Small intestine (tissue), 7 donors: ENCODE results near the gene NYAP1. TPM values are rescaled to one million over a fixed set of nuclear protein-coding genes. Genes with fewer than 3 reads are reported as not detected.

ENCODE experiments used
- DNase-seq, 2 donors: peaks; one replicate each; pipeline versions ENCODE4 v3.0.0 to v3.0.0-alpha.2; 2013
- FAIRE-seq: peaks from 2 replicates; lab custom pipeline; 2012; peaks lifted over from hg19 to GRCh38; lab: Jason Lieb, UNC
- H3K27ac ChIP-seq, 3 donors: one replicate each; pipeline ENCODE4 v1.5.1; 2013; ENCODE audit warnings: low read length in 2 of 3, mild to moderate bottlenecking in 2 of 3, control low read depth in 1 of 3, inconsistent platforms in 1 of 3, low read depth in 1 of 3, moderate library complexity in 1 of 3
- H3K27me3 ChIP-seq, 3 donors: one replicate each; pipeline ENCODE4 v1.6.1; 2013; ENCODE audit warnings: low read length in 3 of 3, inconsistent platforms in 1 of 3; ENCODE audit not compliant: control insufficient read depth in 3 of 3, insufficient read depth in 3 of 3
- H3K36me3 ChIP-seq, 3 donors: one replicate each; pipeline ENCODE4 v1.6.1; 2013; ENCODE audit warnings: low read length in 3 of 3, inconsistent platforms in 1 of 3, low read depth in 1 of 3, mild to moderate bottlenecking in 1 of 3, moderate library complexity in 1 of 3; ENCODE audit not compliant: control insufficient read depth in 3 of 3, insufficient read depth in 2 of 3
- H3K4me1 ChIP-seq, 3 donors: one replicate each; pipeline ENCODE4 v1.6.1; 2013; ENCODE audit warnings: low read length in 2 of 3, inconsistent platforms in 1 of 3, low read depth in 1 of 3, mild to moderate bottlenecking in 1 of 3, moderate library complexity in 1 of 3; ENCODE audit not compliant: control insufficient read depth in 3 of 3, insufficient read depth in 2 of 3
- H3K4me3 ChIP-seq, 3 donors: one replicate each; pipeline ENCODE4 v1.5.1; 2013; ENCODE audit warnings: low read length in 3 of 3, control low read depth in 1 of 3, inconsistent platforms in 1 of 3, low read depth in 1 of 3, mild to moderate bottlenecking in 1 of 3, moderate library complexity in 1 of 3
- H3K9me3 ChIP-seq, 2 donors: one replicate each; pipeline ENCODE4 v1.6.1; 2013; ENCODE audit warnings: low read depth in 1 of 2, low read length in 1 of 2; ENCODE audit not compliant: control insufficient read depth in 2 of 2, insufficient read depth in 1 of 2
- WGBS, 3 donors: extraction: QIAGEN DNeasy Blood & Tissue Kit; methylation state at CpG; one replicate each; pipeline ENCODE4 v1.1.7; 2013; 5-methylcytosine and 5-hydroxymethylcytosine counted together
- polyA plus RNA-seq, 4 donors: library from polyadenylated mRNA; stranded (reverse) in 3 of 4; unstranded in 1 of 4; fragments of 200-250 nt in 3 of 4; fragments of 120-200 nt in 1 of 4; gene quantifications; one replicate each; pipeline versions ENCODE4 v1.2.1 to v1.2.3, GENCODE V29; 2013
- donor health status: healthy with polysubstance abuse.
- donor health status: control.
- donor health status: control.
- donor health status: Bipolar disorder and iron deficiency.
- donor health status: healthy.

Gene NYAP1
- polyA plus RNA-seq, 4 donors = 1.1 to 2.3 TPM; not detected in 2

GRCh38 chr7:100475549-100475948 is 8.2 kb upstream of the NYAP1 start:
- H3K27me3 ChIP-seq = no peaks in the 10 kb centered on the region
- DNase-seq (peak in 1 of 2 donors; percentile 58), FAIRE-seq (no peak)
- WGBS, 3 donors = 42 to 62% (median 56%) methylated on average over 9 of the region's 9 CpGs
- peak overlapping the region in 1 of 3 donors; percentile 8 for H3K4me3 ChIP-seq
- H3K4me1 ChIP-seq = peaks cover 2 to 32% (median 19%) of the 10 kb centered on the region in 3 donors
- H3K27ac ChIP-seq = peak overlapping the region; percentile 2 to 19 (median 14)
- H3K36me3 ChIP-seq = peaks cover 3 to 62% (median 7%) of the 10 kb centered on the region in 3 donors
- no peaks in the 10 kb centered on the region for H3K9me3 ChIP-seq

DNA sequence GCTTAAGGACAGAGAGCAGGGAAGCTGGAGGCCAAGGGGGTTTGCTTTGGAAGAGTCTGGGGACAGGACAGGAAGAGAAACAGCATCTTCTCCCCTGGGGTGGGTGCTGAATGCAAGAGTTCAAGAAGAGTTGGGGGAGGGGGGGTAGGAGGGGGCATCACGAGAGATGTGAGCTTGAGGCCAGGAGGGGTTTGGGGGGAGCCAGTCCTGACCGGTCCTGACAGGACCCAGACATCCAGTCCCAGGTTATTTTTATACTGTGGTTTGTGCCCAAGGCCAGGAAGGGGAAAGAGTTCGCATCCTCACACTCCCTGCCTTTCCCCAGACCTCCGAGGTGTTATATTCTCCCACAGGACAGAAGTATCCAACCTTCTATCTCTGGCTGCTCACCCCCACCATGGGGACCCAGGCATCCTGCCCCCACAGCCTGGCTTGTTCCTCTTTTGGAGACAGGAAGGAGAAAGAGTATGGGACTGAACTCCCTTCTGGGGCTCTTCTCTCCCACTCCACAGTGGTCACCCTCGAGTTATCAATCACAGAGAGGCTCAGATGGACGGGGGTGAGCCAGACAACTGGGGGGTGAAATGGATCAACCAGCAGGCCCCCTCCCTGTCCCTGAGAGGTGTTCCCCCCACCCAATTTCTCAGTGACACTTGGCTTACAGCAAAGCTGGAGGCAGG is 7.5 kb upstream of the NYAP1 start:
- no peak for DNase-seq
- Histone ChIP-seq H3K36me3 (peaks cover 3 to 56% (median 7%) of the 10 kb centered on the region in 3 donors), H3K4me1 (peaks cover 2 to 32% (median 19%) of the 10 kb centered on the region in 3 donors), H3K27ac (peak overlapping the region in 2 of 3 donors; percentile 2 to 19), H3K9me3 (no peaks in the 10 kb centered on the region), H3K27me3 (no peaks in the 10 kb centered on the region), H3K4me3 (peak overlapping the region in 2 of 3 donors; percentile 92 to 96)
- WGBS, 3 donors = 25 to 52% (median 41%) methylated on average over 6 of the region's 6 CpGs
- no peak for FAIRE-seq

- Histone ChIP-seq H3K9me3 (no peaks in the 10 kb centered on the region), H3K4me1 (peaks cover 2 to 32% (median 19%) of the 10 kb centered on the region in 3 donors), H3K27me3 (no peaks in the 10 kb centered on the region), H3K27ac (peak overlapping the region in 1 of 3 donors; percentile 56), H3K36me3 (peaks cover under 1 to 47% (median 7%) of the 10 kb centered on the region in 3 donors), H3K4me3 (peak overlapping the region; percentile 92 to 99 (median 96))
- FAIRE-seq (no peak), DNase-seq (peak in 1 of 2 donors; percentile 63)
- 9 to 11% (median 9%) methylated on average over 25 to 30 of the region's 30 CpGs for WGBS, 3 donors
Measured at GRCh38 chr7:100476903-100477870, 6.5 kb upstream of the NYAP1 start.

DNA sequence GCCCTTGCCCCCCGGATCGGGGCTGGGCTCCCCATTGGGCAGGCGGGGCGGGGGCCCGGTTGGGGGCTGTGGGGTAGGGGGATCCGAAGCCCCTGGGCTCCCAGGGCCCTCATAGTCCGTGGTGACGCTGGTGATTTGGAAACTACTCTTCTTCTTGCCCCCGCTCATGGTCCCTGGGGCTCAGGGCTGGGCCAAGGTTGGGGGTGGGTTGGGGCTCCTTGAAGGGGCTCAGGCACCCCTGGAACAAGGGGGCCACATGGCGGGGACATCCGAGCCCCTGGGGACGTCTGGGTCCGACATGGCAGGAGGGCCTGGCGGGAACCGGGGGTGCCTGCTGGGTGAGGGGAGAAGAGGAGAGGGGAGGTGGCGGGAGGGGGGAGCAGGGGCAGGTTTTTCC is 5.9 kb upstream of the NYAP1 start:
- peaks cover 0 to 36% (median 16%) of the 10 kb centered on the region in 3 donors for H3K4me1 ChIP-seq
- DNase-seq (no peak), FAIRE-seq (no peak)
- H3K27ac ChIP-seq = peak overlapping the region in 2 of 3 donors; percentile 93 to 95
- no peaks in the 10 kb centered on the region for H3K9me3 ChIP-seq
- H3K36me3 ChIP-seq = peaks cover 0 to 40% (median 7%) of the 10 kb centered on the region in 3 donors
- H3K4me3 ChIP-seq = peak overlapping the region; percentile 92 to 99 (median 96)
- 0 to 1% (median 0%) methylated on average over 12 to 16 of the region's 16 CpGs for WGBS, 3 donors
- H3K27me3 ChIP-seq = no peaks in the 10 kb centered on the region

DNA sequence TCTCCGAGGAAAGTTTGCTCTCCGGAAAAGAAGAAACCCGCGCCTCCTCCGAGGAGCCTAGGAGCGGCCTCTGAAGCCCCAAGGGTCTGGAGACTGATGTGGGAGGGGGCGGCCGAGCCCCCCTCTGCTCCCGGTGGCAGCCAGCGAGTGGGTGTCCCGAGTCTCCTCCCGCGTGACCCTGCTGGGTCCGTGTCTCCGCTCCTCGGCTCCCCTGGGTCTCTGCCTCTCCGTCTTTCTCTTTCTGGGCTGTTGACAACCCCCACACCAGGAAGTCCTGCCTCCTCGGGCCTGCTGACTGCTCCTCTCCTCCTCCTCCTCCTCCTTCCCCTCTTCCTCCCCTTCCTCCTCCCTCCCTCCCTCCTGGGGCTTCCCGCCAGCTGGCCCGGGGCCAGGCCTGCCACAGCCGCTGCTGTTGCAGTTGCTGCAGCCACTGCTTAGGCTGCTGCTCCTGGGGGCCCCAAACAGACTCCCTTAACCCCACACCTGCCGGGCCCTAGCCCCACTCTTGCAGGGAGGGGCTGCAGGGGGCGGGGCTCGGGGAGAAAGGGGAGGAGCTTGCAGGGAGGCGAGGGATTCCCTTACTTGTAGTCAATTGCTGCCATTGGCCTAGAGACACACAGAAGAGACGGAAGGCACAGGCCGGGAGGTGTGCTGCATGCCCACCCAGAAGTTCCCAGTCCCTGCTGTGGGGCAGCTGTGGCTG is 4.6 kb upstream of the NYAP1 start, which contains the start of gene TSC22D4:
TSC22D4 (minus strand) TSS at position 257 of the 703 bp plus-strand sequence. CDS start 1,176 bp downstream, outside the sequence.
- FAIRE-seq = no peak
- Histone ChIP-seq H3K4me1 (peaks cover 0 to 34% (median 13%) of the 10 kb centered on the region in 3 donors), H3K4me3 (peak within 1 kb of the TSS; percentile 92 to 99 (median 96)), H3K27me3 (no peaks in the 10 kb centered on the region), H3K36me3 (peaks cover 0 to 30% (median 3%) of the 10 kb centered on the region in 3 donors), H3K9me3 (no peaks in the 10 kb centered on the region), H3K27ac (peak within 1 kb of the TSS; percentile 71 to 95 (median 93))
- 0 to 2% (median 2%) methylated on average over 17 to 27 of the region's 27 CpGs for whole genome bisulfite sequencing, 3 donors
- peak; percentile 94 to 96 for DNase-seq

- no peak for FAIRE-seq
Measured at GRCh38 chr7:100481466-100481865, 2.3 kb upstream of the NYAP1 start.

DNA sequence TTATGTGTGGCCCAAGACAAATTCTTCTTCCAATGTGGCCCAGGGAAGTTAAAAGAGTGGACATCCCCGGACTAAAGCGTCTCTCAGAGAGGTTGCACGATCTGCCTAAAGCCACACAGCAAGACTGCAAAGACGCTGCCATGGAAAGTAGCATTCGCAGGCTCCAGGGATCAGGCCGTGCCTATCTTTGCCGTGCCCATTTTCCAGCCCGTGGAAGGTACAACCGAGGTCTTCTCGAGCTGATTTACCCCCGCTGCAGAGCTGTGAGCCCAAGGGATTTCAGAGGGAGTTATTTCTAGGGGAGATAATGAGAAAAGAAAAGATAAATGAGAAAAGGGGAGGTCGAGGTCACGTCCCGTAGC is 1.0 kb upstream of the NYAP1 start:
- FAIRE-seq = no peak
- no peaks in the 10 kb centered on the region for H3K36me3 ChIP-seq
- H3K27ac ChIP-seq = peak overlapping the region in 1 of 3 donors; percentile 14

More at GRCh38 chr7:100481466-100481865, 2.3 kb upstream of the NYAP1 start:
- WGBS, 3 donors = 72 to 100% (median 91%) methylated on average over 1 of the region's 1 CpG
- no peak for DNase-seq
- H3K36me3 ChIP-seq = peaks cover 0 to 8% (median 0%) of the 10 kb centered on the region in 3 donors
- H3K4me1 ChIP-seq = peaks cover 0 to 23% (median 8%) of the 10 kb centered on the region in 3 donors
- H3K4me3 ChIP-seq = no peak overlapping the region
- no peaks in the 10 kb centered on the region for H3K27me3 ChIP-seq
- H3K9me3 ChIP-seq = no peaks in the 10 kb centered on the region
- no peak overlapping the region for H3K27ac ChIP-seq

More for the DNA sequence above, 1.0 kb upstream of the NYAP1 start:
- Histone ChIP-seq H3K4me1 (peaks cover 0 to 13% (median 4%) of the 10 kb centered on the region in 3 donors), H3K9me3 (no peaks in the 10 kb centered on the region), H3K27me3 (no peaks in the 10 kb centered on the region), H3K4me3 (peak overlapping the region; percentile 45 to 78 (median 54))
- 21 to 38% (median 27%) methylated on average over 14 of the region's 14 CpGs for WGBS, 3 donors
- DNase-seq = no peak
